HCT116 (cell line): ENCODE results near the gene CNPPD1.

Source experiments
- EGR1 ChIP-seq: IDR thresholded peaks from 2 replicates; pipeline ENCODE4 v1.6.1; 2012; ENCODE audit warnings: low read depth
- POLR2AphosphoS5 ChIP-seq: IDR thresholded peaks from 2 replicates; pipeline ENCODE4 v1.6.1; 2011; ENCODE audit warnings: mild to moderate bottlenecking, low read depth, low read length, moderate library complexity
- REST ChIP-seq: IDR thresholded peaks from 2 replicates; pipeline ENCODE4 v1.6.1; 2012; ENCODE audit warnings: low read depth
- TF ChIP-seq, protein P1 (sequence below), 3 experiments: fragments of 200-600 bp in 1 of 3; sonication (generic) in 1 of 3; IDR thresholded peaks in 2 of 3; conservative IDR thresholded peaks in 1 of 3; 2 replicates each; pipeline ENCODE4 v1.5.1; 2012 to 2017; ENCODE audit warnings: low read depth in 2 of 3, low read length in 2 of 3, antibody characterized with exemption in 1 of 3, borderline replicate concordance in 1 of 3, control low read depth in 1 of 3, mild to moderate bottlenecking in 1 of 3, mixed read lengths in 1 of 3, mixed run types in 1 of 3, moderate library complexity in 1 of 3; ENCODE audit not compliant: insufficient read depth in 1 of 3

DNA sequence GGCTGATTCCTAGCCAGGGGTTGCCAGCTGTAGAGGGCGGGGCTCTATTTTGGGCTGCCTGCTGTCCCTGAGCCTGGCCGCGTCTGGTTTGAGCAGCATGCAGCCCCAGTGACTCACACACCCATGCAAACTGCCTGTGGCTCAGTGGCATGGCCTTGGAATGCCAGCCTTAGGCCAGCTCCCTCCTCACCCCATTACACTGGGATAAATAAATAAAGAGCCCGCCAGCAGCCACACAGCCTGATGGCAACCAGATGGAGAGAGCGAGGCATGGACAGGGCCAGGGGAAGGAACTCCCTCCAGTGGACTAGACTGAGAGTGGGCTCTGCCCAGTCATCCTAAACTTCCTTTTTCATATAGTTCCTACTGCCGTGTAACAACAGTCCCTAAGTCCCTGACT lies 34.4 kb downstream of the CNPPD1 start:
- TF ChIP-seq POLR2AphosphoS5 (no peak), REST (no peak), EGR1 (no peak)
- TF ChIP-seq, protein P1, sequence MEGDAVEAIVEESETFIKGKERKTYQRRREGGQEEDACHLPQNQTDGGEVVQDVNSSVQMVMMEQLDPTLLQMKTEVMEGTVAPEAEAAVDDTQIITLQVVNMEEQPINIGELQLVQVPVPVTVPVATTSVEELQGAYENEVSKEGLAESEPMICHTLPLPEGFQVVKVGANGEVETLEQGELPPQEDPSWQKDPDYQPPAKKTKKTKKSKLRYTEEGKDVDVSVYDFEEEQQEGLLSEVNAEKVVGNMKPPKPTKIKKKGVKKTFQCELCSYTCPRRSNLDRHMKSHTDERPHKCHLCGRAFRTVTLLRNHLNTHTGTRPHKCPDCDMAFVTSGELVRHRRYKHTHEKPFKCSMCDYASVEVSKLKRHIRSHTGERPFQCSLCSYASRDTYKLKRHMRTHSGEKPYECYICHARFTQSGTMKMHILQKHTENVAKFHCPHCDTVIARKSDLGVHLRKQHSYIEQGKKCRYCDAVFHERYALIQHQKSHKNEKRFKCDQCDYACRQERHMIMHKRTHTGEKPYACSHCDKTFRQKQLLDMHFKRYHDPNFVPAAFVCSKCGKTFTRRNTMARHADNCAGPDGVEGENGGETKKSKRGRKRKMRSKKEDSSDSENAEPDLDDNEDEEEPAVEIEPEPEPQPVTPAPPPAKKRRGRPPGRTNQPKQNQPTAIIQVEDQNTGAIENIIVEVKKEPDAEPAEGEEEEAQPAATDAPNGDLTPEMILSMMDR (IDR thresholded peaks at IDR 0.05 in 2 of 3, conservative IDR thresholded peaks at IDR 0.05 in 1 of 3; ENCODE audit: borderline replicate concordance in 1 of 3, insufficient read depth in 1 of 3, low read depth in 2 of 3, low read length in 2 of 3), result no peak
